Fibroblast of lung (primary cell): Measurements from ENCODE around the gene KLHL29.

Experiments
- EZH2 ChIP-seq: IDR thresholded peaks from 2 replicates; pipeline ENCODE4 v1.5.1; 2012; ENCODE audit warnings: low read length, control low read depth, mild to moderate bottlenecking; ENCODE audit errors: missing control alignments
- TF ChIP-seq, protein P1 (sequence below), 2 donors: IDR thresholded peaks in 1 of 2; conservative IDR thresholded peaks in 1 of 2; 1 replicate in 1 of 2; 2 replicates in 1 of 2; pipeline ENCODE4 v1.5.1; 2011 to 2012; ENCODE audit warnings: low read length in 2 of 2, control low read depth in 1 of 2, inconsistent platforms in 1 of 2, low read depth in 1 of 2, mild to moderate bottlenecking in 1 of 2

DNA sequence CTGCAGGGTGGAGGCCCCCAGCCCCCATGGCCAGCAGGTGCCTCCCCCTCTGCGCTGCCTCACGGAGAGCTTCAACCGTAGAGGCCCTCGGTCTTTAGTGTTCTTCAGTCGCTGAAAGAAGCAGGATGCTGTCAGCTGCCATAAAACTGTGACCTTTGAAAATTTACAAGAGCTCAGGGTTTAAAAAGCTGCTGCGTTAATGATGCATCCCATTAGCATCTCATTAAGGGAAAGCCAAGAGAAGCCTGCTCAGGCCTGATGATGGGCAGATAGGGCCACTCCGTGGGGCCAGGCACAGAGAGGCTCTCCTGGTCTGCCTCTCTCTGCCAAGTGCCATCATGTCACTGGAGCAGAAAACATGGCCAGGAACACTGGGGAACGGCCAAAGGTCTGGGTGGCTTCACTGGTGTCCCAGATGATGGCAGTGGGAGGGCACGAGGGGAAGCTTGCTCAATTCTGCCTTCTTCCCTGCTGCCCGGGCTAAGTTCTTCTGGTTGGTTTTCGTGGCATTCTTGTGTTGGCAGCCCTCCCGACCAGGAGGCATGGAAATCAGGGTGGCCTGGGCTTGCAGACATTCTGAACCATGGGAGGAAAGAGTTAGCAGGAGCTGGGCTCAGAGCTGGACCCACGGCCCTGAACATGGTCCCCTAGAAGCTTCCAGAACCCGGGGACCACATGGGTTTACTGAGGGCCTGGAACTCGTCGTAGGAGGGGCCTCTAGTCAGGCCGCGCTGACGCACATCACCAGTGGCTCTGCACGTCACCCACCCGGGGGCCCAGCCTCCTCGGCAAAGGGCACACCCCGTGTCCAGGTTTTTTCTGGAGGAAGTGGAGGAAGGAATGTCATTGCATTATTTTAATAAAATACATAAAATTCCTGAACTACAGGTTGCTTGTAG lies 250.7 kb downstream of the KLHL29 start:
- TF ChIP-seq, protein P1, sequence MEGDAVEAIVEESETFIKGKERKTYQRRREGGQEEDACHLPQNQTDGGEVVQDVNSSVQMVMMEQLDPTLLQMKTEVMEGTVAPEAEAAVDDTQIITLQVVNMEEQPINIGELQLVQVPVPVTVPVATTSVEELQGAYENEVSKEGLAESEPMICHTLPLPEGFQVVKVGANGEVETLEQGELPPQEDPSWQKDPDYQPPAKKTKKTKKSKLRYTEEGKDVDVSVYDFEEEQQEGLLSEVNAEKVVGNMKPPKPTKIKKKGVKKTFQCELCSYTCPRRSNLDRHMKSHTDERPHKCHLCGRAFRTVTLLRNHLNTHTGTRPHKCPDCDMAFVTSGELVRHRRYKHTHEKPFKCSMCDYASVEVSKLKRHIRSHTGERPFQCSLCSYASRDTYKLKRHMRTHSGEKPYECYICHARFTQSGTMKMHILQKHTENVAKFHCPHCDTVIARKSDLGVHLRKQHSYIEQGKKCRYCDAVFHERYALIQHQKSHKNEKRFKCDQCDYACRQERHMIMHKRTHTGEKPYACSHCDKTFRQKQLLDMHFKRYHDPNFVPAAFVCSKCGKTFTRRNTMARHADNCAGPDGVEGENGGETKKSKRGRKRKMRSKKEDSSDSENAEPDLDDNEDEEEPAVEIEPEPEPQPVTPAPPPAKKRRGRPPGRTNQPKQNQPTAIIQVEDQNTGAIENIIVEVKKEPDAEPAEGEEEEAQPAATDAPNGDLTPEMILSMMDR (conservative IDR thresholded peaks at IDR 0.05 in 1 of 2, IDR thresholded peaks at IDR 0.05 in 1 of 2; ENCODE audit: low read depth in 1 of 2, low read length in 2 of 2) = no peak
- no peak for TF ChIP-seq EZH2
